GM21737 (cell line): Measurements from ENCODE around the gene OLFM2.

Experiments
- ATAC-seq: cut with Tn5 transposase; IDR thresholded peaks from one replicate; pipeline ENCODE4 v1.9.1; 2021; ENCODE audit warnings: mild to moderate bottlenecking, moderate library complexity; ENCODE audit not compliant: unreplicated experiment

OLFM2 gene

GRCh38 chr19:9910625-9911024 is 25.7 kb downstream of the OLFM2 start:
- ATAC-seq = no peak

GRCh38 chr19:9909251-9909650 is 27.1 kb downstream of the OLFM2 start:
- no peak for ATAC-seq

DNA sequence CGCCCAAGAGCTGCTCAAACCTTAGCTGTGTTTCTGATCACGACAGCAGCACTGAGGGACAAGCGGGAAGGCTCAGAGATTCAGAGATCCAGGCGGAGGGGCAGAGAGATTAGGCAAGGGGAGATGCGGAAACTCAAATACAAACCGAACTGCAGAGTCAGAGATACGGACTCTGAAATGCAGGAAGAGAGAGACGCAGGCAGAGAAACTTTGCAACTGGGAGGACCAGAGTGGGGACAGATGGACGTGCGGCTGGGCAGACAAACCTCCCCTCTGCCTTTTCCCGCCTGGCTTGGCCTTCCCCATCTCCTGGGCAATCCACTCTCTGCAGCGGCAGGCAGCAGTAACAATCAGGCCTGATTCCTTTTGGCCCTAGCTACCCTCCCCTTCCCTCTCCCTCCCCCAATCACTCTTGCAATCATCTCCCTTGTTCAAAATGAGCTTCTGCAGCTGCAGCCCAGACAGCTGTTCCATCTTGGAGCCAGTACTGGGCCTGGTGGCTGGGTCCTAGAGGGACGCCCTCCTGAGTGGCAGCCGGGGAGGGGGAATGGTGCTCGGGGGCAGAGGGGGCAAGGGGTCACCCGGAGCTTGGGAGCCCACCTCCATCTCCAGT is 29.7 kb downstream of the OLFM2 start:
- ATAC-seq = no peak

GRCh38 chr19:9903336-9903735 is 33.0 kb downstream of the OLFM2 start:
- ATAC-seq = no peak

DNA sequence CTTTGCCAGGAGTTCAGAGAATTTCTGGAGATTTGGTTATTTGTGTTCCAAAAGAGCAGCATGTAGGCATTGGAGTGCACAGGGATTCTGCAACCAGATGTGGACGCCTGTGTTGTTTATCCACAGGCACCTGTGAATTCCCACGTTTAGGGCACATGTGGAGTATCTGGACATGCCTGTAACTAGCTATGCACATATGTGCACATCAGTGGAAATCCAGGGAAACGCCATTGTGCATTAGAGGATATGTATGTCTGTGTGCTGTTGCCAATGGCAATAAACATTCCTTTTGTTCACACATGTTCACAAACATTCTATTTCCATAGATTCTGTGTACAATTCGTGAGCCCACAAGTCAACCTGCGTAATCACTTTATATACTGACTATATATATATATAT is 34.7 kb downstream of the OLFM2 start:
- ATAC-seq = no peak

DNA sequence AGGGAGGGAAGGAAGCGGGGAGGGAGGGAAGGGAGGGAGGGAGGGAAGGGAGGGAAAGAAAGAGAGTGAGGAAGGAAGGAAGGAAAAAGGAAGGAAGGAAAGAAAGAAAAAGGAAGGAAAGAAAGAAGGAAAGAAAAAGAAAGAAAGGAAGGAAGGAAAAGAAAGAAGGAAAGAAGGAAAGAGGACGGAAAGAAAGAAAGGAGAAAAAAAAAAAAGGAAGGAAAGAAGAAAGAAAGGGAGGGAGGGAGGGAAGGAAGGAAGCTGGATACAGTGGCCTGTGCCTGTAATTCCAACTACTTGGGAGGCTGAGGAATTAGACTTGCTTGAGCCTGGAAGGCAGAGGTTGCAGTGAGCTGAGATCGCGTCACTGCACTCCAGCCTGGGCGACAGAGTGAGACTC is 35.3 kb downstream of the OLFM2 start:
- no peak for ATAC-seq

DNA sequence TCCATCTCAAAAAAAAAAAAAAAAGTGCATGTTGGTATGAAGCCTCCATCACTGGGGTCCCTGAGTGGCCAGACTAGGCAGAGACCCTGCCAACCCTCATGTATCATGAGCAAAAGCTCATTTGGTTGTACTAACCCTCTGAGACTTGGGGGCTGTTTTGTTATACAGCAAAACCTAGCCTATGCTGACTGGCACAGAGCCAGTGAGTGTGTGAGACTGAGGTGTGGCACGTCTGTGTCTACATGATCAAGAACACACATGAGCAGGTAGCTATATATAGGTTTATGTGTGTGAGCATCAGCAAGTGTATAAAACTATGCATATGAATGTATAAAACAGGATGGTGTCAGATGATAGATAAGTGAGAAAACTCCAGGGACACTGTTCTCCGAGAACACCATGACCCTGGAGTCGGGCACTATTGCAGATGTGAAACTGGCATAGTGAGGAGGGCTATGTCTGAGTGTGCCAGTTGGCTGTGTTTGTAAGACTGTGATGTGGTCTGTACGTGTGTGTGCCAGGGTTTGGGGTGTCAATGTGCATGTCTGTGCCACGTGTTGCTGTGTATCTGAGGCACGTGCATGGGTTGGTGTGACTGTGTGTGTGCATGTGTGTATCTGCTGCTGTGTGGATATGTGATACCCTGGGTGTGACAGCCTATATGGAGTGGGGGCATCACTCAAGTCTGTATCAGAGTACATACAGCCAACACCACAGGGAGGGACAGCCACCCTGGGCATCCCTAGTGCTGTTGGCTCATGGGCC is 44.5 kb downstream of the OLFM2 start:
- no peak for ATAC-seq

DNA sequence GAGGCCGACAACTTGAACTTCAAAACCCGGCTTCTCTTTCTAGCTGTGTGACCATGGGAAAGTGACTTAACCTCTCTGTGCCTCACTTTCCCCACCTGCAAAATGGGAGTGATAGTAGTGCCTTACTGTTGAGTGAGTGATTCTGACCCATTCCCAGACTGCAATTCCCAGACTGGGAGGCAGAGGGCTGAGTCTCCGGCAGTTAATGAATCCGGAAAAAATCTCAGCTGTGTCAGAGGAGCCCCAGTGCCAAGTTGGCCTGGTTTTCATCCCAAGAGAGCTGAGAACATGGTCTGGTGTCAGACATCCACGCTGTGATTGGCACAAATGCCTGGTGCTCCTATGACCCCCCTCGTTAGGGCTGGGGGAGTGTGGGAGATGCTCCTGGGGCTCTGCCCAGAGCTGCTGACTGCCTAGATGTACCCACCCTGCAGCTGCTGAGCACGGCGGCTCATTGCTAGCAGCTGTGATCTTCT is 51.2 kb downstream of the OLFM2 start:
- no peak for ATAC-seq

DNA sequence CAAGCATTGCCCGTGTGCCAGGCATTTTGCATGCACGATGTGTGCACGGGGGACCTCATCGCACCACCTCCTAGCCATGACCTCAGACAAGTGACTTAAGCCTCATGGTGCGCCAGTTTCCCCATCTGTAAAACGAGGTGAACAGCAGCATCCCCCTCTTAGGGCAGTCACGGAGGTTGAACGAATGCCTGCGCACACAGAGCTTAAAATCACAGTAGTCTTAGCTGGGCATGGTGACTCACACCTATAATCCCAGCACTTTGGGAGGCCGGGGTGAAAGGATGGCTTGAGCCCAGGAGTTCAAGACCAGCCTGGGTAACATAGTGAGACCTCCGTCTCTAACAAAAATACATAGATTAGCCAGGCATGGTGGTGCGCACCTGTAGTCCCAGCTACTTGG is 52.6 kb downstream of the OLFM2 start:
- no peak for ATAC-seq

- no peak for ATAC-seq
Measured at GRCh38 chr19:9883231-9883758, 53.0 kb downstream of the OLFM2 start.

GRCh38 chr19:9881720-9882119 is 54.6 kb downstream of the OLFM2 start:
- no peak for ATAC-seq

- ATAC-seq = no peak
Measured at GRCh38 chr19:9878511-9879196, 57.7 kb downstream of the OLFM2 start.

DNA sequence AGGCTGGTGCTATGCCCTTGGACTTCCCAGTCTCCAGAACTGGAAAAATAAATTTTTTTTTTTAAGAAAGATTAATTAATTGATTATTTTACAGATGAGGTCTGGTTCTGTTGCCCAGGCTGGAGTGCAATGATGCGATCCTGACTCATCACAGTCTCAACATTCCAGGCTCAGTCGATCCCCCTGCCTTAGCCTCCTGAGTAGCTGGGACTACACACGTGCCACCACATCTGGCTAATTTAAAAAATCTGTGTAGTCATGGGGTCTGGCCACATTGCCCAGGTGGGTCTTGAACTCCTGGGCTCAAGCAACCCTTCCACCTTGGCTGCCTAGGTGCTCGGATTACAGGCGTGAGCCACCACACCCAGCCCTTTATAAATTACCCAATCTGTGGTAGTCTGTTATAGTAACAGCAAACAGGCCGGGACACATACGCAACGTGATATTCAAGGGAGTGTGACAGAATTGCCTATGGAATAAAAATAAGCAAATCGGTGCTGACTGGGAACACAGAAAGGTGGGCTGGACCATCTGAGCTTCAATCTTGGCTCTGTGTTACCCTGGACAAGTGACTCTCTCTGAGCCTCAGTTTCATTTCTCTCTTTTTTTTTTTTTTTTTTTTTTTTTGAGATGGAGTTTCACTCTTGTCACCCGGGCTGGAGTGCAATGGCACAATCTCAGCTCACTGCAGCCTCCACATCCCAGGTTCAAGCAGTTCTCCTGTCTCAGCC is 58.4 kb downstream of the OLFM2 start:
- ATAC-seq = no peak

DNA sequence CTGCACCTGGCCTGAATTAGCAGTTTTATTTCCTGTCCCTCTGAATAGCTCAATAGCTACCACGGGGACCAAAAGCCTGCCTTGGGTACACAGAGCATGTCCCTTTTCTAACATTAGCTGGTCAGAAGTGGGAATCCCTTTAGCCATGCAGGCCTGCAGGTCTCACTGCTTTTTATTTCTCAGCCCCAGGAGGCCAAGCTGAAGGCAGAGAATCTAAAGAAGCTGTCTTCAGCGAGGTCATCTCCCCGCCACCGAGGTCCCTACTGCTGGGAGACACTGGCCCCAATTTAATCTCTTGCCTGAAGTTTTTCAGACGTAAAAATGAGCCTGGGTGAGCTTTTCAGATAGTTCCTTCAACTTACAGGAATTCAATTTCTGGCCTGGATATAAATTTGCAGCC is 60.5 kb downstream of the OLFM2 start:
- ATAC-seq = no peak

DNA sequence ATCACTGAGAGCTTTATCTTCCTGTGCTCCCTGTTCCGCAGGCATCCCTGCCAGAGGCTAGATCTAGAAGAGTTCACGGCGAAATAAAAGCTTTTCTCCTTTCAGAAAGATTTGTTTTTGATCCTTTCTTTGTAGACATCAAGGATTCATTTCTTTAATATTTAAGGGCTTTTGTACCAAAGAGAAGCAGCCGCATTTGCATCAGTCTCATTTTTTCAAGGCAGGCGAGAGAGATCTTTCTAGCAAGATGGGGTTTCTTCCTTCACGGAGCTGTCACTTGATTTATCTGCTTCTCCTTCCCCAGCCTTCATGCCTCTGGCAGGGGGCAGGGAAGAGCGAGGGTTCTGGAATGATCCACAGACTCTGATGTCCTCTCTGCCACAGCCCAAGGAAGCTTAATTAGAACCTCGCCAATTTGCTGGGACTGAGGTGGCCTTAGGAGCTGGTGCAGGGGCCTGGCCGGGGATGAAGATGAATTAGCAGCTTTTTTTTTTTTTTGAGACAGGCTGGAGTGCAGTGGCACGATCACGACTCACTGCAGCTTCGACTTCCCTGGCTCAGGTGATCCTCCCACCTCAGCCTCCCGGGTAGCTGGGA is 61.2 kb downstream of the OLFM2 start:
- no peak for ATAC-seq

DNA sequence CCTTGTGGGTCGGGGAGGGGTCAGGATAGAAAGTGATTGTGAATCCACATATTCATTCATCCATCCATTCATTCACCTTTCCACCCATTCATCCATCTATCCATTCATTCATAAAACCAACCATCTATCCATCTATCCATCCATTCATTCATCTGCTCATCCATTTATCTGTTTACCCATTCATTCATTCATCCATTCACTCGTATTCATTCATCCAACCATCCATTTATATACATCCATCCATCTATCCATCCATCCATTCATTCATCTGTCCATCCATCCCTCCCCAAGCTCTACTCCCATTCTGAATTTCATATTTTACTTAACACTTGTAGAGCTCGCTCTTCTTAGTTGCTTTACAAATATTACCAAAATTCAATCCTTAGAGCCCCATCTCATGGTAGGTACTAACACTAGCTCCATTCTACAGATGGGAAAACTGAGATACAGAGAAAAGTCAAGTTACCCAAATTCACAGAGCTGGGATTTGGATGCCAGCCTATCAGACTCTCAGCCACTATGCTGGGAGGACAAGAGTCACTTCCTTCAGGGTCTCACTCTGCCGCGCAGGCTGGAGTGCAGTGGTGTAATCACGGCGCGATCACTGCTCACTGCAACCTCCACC is 63.6 kb downstream of the OLFM2 start:
- ATAC-seq = no peak

DNA sequence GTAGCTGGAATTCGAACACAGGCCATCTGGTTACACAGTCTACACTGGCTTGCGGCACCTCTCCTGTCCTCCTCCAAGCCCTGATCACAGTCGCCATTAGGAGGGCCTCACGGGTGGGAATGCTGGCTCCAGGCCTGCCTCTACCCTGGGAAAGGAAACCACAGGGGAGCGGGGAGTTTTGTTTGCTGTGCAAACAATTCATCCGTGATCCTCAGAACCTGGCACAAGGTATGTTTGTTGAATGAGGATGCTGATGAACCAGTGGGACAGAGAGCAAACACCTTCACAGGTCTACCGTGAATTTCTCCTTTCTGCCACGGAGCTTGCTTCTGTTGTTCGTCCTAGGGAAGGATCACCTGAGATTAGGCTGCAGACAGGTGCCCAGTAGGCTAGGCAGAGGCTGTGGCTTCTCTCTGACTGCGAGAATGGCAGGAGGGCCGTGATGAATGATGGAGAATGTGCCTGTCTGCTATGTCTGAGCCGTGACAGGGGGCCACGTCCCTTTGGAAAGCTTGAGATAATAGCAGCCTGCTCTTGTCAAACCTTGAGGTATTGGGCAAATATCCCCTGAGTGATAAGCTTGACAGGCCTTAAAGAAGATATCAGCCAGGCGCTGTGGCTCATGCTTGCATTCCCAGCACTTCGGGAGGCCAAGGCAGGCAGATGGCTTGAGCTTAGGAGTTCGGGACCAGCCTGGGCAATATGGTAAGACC is 64.5 kb downstream of the OLFM2 start:
- ATAC-seq = no peak

DNA sequence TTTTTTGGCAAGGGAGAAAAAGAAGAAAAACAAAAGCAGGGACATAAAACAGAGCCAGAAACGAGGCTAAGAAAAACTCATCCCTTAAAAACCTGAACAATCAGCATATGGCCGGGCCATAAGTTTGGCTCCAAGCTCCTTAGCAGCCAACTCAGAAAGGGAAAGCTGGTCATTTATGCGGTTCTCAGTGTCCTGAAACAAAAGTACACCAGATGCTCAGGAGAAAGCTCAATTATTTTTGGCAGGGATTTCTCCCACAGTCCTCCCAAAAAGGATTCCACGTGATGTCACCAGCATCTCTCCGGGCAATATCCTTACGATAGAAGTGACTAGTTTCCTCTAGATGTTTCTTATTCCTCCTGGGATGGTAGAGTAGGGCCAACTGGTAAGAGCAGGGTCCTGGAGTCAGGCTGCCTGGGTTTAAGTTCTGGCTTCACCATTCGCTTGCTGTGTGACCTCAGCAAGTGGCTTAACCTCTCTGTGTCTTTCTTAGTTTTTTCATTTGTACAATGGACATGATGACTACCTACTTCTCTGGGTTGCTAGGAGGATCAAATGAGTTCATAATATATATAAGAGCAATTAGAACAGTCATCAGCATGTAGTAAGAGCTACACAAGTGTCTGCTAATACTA is 67.2 kb downstream of the OLFM2 start:
- ATAC-seq = no peak
